Endodermal cell (in vitro differentiated cells): Measurements from ENCODE around the gene ADGRF1. TPM values are rescaled to one million over a fixed set of nuclear protein-coding genes. Genes with fewer than 3 reads are reported as not detected.

Experiments used
- DNase-seq: peaks from one replicate; pipeline ENCODE4 v3.0.0-alpha.2; 2017
- H3K27ac ChIP-seq: 2 replicates; pipeline ENCODE4 v1.5.1; 2013; ENCODE audit warnings: mild to moderate bottlenecking, low read depth, low read length, moderate library complexity
- H3K27me3 ChIP-seq: 2 replicates; pipeline ENCODE4 v1.6.1; 2013; ENCODE audit warnings: mild to moderate bottlenecking, low read length, moderate library complexity; ENCODE audit not compliant: insufficient read depth, control insufficient read depth, poor library complexity, severe bottlenecking
- H3K36me3 ChIP-seq: 2 replicates; pipeline ENCODE4 v1.7.0; 2013; ENCODE audit warnings: mild to moderate bottlenecking, low read length, moderate library complexity; ENCODE audit not compliant: control insufficient read depth, insufficient read depth
- H3K4me1 ChIP-seq: one replicate; pipeline ENCODE4 v1.7.0; 2013; ENCODE audit warnings: low read length; ENCODE audit not compliant: control insufficient read depth, insufficient read depth
- H3K4me3 ChIP-seq: 2 replicates; pipeline ENCODE4 v1.5.1; 2013; ENCODE audit warnings: mild to moderate bottlenecking, low read length, moderate library complexity
- H3K9ac ChIP-seq: 2 replicates; pipeline ENCODE4 v1.6.1; 2013; ENCODE audit warnings: mild to moderate bottlenecking, low read length, moderate library complexity; ENCODE audit not compliant: poor library complexity, severe bottlenecking; ENCODE audit errors: extremely low read depth
- H3K9me3 ChIP-seq: 2 replicates; pipeline ENCODE4 v1.6.1; 2013; ENCODE audit warnings: mild to moderate bottlenecking, low read length, moderate library complexity; ENCODE audit not compliant: control insufficient read depth
- H3K27ac Mint-ChIP-seq: 2 replicates; pipeline ENCODE4 v1.8.0; 2020; ENCODE audit warnings: mixed read lengths
- H3K27me3 Mint-ChIP-seq: 2 replicates; pipeline ENCODE4 v1.8.0; 2021; ENCODE audit warnings: mild to moderate bottlenecking, mixed read lengths; ENCODE audit not compliant: insufficient read depth
- H3K36me3 Mint-ChIP-seq: 2 replicates; pipeline ENCODE4 v1.8.0; 2020; ENCODE audit warnings: low read depth, mixed read lengths
- H3K4me1 Mint-ChIP-seq: 2 replicates; pipeline ENCODE4 v1.8.0; 2020; ENCODE audit warnings: mixed read lengths
- H3K4me3 Mint-ChIP-seq: 2 replicates; pipeline ENCODE4 v1.8.0; 2020; ENCODE audit warnings: mild to moderate bottlenecking, moderate library complexity, mixed read lengths
- H3K9me3 Mint-ChIP-seq: 2 replicates; pipeline ENCODE4 v1.8.0; 2020; ENCODE audit warnings: mild to moderate bottlenecking, mixed read lengths
- CTCF ChIP-seq: fragments of 200-600 bp; sonication (generic); conservative IDR thresholded peaks from 2 replicates; pipeline ENCODE4 v1.5.0; 2021; ENCODE audit warnings: antibody characterized with exemption, mild to moderate bottlenecking
- WGBS, 2 experiments: methylation state at CpG; one replicate each; pipeline versions ENCODE4 v1.1.5 to v1.1.7; 2013; ENCODE audit warnings: missing lambda C conversion rate in 2 of 2, mixed read lengths in 1 of 2; ENCODE audit not compliant: insufficient coverage in 1 of 2, insufficient read length in 1 of 2; 5-methylcytosine and 5-hydroxymethylcytosine counted together
- total RNA-seq, 2 donors: library from RNA; stranded (reverse); fragmentation: NEBNext Ultra II Directional in 1 of 2; extraction: Animal tissue kit (Norgen Biotek cat#: 25700) in 1 of 2; gene quantifications; 2 replicates in 1 of 2; 3 replicates in 1 of 2; pipeline ENCODE4 v1.2.1, GENCODE V29; 2021

Gene ADGRF1
- total RNA-seq, 2 donors from 2014 or later, result not detected

GRCh38 chr6:47031656-47032055 lies 10.5 kb downstream of the ADGRF1 start:
- H3K27me3 ChIP-seq, result no peaks in the 10 kb centered on the region
- H3K9ac ChIP-seq, result no peak overlapping the region
- Mint-ChIP-seq H3K27ac (no peak overlapping the region), H3K27me3 (no peaks in the 10 kb centered on the region), H3K4me3 (no peak overlapping the region), H3K9me3 (no peaks in the 10 kb centered on the region), H3K4me1 (peaks cover 8% of the 10 kb centered on the region), H3K36me3 (no peaks in the 10 kb centered on the region)
- 86 to 92% methylated on average over 1 to 2 of the region's 3 CpGs for WGBS, 2 experiments
- no peaks in the 10 kb centered on the region for H3K4me1 ChIP-seq
- no peak overlapping the region for H3K4me3 ChIP-seq
- no peak for TF ChIP-seq CTCF
- no peak for DNase-seq
- no peak overlapping the region for H3K27ac ChIP-seq
- no peaks in the 10 kb centered on the region for H3K36me3 ChIP-seq
- no peaks in the 10 kb centered on the region for H3K9me3 ChIP-seq

- Histone ChIP-seq H3K9ac (no peak overlapping the region), H3K4me3 (no peak overlapping the region), H3K9me3 (no peaks in the 10 kb centered on the region), H3K36me3 (no peaks in the 10 kb centered on the region), H3K4me1 (no peaks in the 10 kb centered on the region), H3K27ac (no peak overlapping the region), H3K27me3 (no peaks in the 10 kb centered on the region)
- H3K27me3 Mint-ChIP-seq, result no peaks in the 10 kb centered on the region
- H3K36me3 Mint-ChIP-seq, result no peaks in the 10 kb centered on the region
- H3K4me3 Mint-ChIP-seq, result no peak overlapping the region
- H3K4me1 Mint-ChIP-seq, result peaks cover 7% of the 10 kb centered on the region
- TF ChIP-seq CTCF, result no peak
- no peak overlapping the region for H3K27ac Mint-ChIP-seq
- no peaks in the 10 kb centered on the region for H3K9me3 Mint-ChIP-seq
- no peak for DNase-seq
- 91 to 98% methylated on average over 4 to 7 of the region's 7 CpGs for WGBS, 2 experiments
Observed at GRCh38 chr6:47029865-47030561, 12.1 kb downstream of the ADGRF1 start.

- Mint-ChIP-seq H3K9me3 (no peaks in the 10 kb centered on the region), H3K27ac (no peak overlapping the region), H3K4me3 (no peak overlapping the region), H3K4me1 (peaks cover 2% of the 10 kb centered on the region), H3K27me3 (no peaks in the 10 kb centered on the region), H3K36me3 (no peaks in the 10 kb centered on the region)
- Histone ChIP-seq H3K4me3 (no peak overlapping the region), H3K9me3 (no peaks in the 10 kb centered on the region), H3K4me1 (no peaks in the 10 kb centered on the region), H3K27ac (no peak overlapping the region), H3K27me3 (no peaks in the 10 kb centered on the region), H3K36me3 (no peaks in the 10 kb centered on the region), H3K9ac (no peak overlapping the region)
- WGBS, 2 experiments, result 92 to 95% methylated on average over 8 of the region's 8 CpGs
- no peak for TF ChIP-seq CTCF
- DNase-seq, result no peak
Observed at GRCh38 chr6:47028835-47029360, 13.2 kb downstream of the ADGRF1 start.
